Central memory CD8-positive, alpha-beta T cell (primary cell): Measurements from ENCODE around the gene TUBB4B.

Experiments
- ATAC-seq: fragments of 150-1000 bp; cut with Tn5 transposase; replicated peaks from 2 replicates; pipeline ENCODE4 v1.10.0; 2022; ENCODE audit warnings: mild to moderate bottlenecking, moderate FRiP score, moderate number of reproducible peaks; ENCODE audit not compliant: poor library complexity, severe bottlenecking; ENCODE audit errors: extremely low read depth
- DNase-seq, 2 donors: peaks; one replicate each; pipeline ENCODE4 v3.0.0; 2021; ENCODE audit warnings: low spot score in 2 of 2
- H3K27ac Mint-ChIP-seq: one replicate; pipeline ENCODE4 v1.8.0; 2022; ENCODE audit warnings: low read depth, mild to moderate bottlenecking, moderate library complexity, mixed read lengths
- H3K27me3 Mint-ChIP-seq: one replicate; pipeline ENCODE4 v1.8.0; 2022; ENCODE audit warnings: mixed read lengths
- H3K36me3 Mint-ChIP-seq: one replicate; pipeline ENCODE4 v1.8.0; 2022; ENCODE audit warnings: mild to moderate bottlenecking, moderate library complexity, mixed read lengths; ENCODE audit not compliant: insufficient read depth
- H3K4me1 Mint-ChIP-seq: one replicate; pipeline ENCODE4 v1.8.0; 2022; ENCODE audit warnings: mixed read lengths
- H3K4me3 Mint-ChIP-seq: one replicate; pipeline ENCODE4 v1.8.0; 2022; ENCODE audit warnings: mild to moderate bottlenecking, moderate library complexity, mixed read lengths
- H3K9me3 Mint-ChIP-seq: one replicate; pipeline ENCODE4 v1.8.0; 2022; ENCODE audit warnings: mixed read lengths

The TUBB4B gene

DNA sequence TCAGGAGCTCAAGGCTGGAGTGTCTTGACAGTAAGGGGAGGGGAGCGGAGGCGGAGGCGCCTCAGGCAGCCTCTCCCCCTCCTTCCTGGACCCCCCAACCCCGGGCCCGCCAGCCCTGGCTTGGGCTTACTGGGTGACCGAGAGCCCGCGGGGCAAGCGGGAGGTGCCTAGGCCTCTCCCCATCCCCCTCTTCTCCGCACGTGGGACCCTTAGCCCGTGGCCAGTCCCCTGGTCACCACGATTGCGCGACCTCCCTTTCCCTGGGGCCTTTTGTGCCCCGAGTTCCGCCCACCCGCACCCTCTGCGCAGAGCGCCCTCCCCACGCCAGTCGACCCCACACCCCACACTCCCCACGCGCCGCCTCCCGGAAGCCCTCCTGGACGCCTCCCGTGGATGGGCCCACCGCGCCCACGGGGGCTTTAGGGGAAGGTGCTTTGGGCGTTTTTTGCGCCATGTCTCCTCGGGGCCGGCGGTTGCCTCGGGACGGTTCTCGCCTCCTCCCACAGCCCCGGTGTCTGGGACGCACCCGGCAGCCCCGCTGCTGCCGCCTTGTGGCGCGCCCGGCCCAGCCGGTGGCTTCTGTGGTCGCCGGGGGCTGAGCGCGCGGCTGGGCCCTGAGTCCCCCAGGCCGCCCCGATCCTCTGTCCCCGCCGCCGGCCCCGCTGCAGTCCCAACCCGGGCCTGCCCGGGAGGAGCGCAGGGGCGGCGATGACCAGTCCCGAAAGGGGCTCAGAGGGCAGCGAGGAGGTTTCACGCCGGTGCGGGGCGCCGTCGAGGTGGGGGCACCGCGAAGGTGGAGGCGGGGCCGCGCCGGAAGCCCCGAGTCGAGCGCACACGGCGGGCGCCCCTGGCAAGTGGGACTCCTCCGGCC, 39.6 kb downstream of the TUBB4B start:
- Mint-ChIP-seq H3K4me1 (peaks cover 8% of the 10 kb centered on the region), H3K27ac (no peak overlapping the region), H3K36me3 (peaks cover 5% of the 10 kb centered on the region), H3K9me3 (no peaks in the 10 kb centered on the region), H3K27me3 (no peaks in the 10 kb centered on the region), H3K4me3 (no peak overlapping the region)
- ATAC-seq (no peak), DNase-seq (no peak)

DNA sequence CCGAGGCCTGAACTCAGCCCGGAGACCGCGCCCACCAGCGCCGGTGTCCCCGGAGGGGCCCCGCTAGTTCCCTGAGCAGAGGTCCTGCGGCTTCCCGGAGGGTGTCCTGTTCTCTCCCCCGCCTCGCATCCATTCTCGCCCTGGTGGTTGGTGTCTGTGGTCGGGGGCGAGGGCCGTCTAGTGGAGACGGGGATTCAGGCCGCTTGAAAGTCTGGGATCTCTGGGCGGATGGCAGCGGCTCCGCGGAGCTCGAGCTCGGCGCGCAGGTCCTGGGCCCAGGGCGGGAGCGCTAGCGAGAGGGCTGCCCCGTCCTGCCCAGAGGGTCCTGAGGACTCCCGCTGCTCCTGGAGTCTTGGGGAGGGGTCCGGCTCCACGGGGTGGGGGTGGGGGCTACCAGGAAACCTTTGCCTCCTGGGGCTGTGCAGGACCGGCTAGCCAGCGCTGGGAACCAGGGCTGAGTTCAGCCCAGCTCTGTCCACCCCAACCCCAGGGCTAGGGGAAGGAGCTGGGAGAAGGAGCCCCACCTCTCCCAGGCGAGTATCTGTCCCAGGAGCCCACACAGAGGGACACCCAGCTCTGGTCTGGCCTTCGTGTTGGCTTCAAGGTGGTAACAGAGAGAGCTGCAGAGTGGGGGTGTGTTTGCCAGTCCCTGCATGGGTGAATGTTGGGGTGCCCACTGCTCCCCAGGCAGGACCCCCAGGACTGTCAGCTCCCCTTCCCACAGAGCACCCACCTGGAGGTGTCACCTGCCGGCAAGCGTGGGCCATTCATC, 40.4 kb downstream of the TUBB4B start:
- Mint-ChIP-seq H3K4me3 (no peak overlapping the region), H3K27ac (no peak overlapping the region), H3K4me1 (peaks cover 6% of the 10 kb centered on the region), H3K9me3 (no peaks in the 10 kb centered on the region), H3K27me3 (no peaks in the 10 kb centered on the region), H3K36me3 (peaks cover 7% of the 10 kb centered on the region)
- no peak for DNase-seq
- ATAC-seq: no peak

DNA sequence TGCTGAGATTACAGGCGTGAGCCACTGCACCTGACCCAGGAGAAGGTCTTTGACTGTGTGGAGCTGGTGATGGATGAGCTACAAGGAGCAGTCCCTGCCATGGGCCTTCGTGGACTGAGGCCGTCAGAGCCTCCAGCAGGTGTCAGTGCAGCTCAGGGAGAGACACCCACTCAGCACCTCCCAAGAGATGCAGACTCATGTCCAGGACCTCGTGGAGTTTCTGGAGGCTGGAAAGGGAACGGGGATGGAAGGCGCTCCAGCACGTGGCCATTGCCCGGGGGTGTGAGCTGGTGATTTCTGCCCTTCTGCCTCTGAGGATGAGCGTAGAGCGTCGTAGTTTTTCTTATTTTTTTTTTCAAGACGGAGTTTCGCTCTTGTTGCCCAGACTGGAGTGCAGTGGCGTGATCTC, 45.9 kb downstream of the TUBB4B start:
- H3K36me3 Mint-ChIP-seq: peaks cover 5% of the 10 kb centered on the region
- DNase-seq: no peak
- H3K9me3 Mint-ChIP-seq: no peaks in the 10 kb centered on the region
- no peaks in the 10 kb centered on the region for H3K4me1 Mint-ChIP-seq
- no peaks in the 10 kb centered on the region for H3K27me3 Mint-ChIP-seq
- no peak overlapping the region for H3K4me3 Mint-ChIP-seq
- no peak for ATAC-seq
- no peak overlapping the region for H3K27ac Mint-ChIP-seq

DNA sequence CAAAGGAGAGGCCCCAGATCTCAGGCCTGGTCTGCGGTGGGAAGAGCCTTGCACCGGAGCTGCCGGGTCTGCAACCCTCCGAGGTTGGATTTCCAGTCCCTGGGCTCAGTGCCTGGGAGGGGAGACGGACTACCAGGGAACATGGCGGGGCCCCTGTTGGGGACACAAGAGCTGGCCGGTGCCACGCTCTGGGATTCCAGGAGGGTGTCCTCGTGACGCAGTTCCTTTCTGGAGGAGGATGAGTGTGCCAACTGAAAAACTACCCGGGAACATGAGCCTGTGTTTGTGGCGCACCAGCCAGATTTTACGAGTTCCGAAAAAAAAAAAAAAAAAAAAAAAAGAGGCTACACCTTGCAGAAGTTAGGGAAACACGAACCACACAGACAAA, 52.0 kb downstream of the TUBB4B start:
- ATAC-seq: no peak

More for the DNA sequence above, 52.0 kb downstream of the TUBB4B start:
- H3K9me3 Mint-ChIP-seq: no peaks in the 10 kb centered on the region
- H3K36me3 Mint-ChIP-seq: peaks cover 5% of the 10 kb centered on the region
- no peak overlapping the region for H3K4me3 Mint-ChIP-seq
- no peak overlapping the region for H3K27ac Mint-ChIP-seq
- DNase-seq: no peak
- H3K4me1 Mint-ChIP-seq: peaks cover 6% of the 10 kb centered on the region
- H3K27me3 Mint-ChIP-seq: peaks cover 39% of the 10 kb centered on the region
